RCC 7860 (cell line): ENCODE results near the gene UFSP2.

ENCODE experiments used
- DNase-seq: peaks from one replicate; pipeline ENCODE4 v3.0.0-alpha.2; 2015; ENCODE audit warnings: low spot score
- FAIRE-seq: peaks from 2 replicates; lab custom pipeline; 2012; peaks lifted over from hg19 to GRCh38; lab: Jason Lieb, UNC

Gene UFSP2

GRCh38 chr4:185425647-185426352, at the start of gene UFSP2:
UFSP2 (minus strand) TSS chr4:185425964; CDS start chr4:185425868, 96 bp downstream.
- no peak for FAIRE-seq
- peak; percentile 49 for DNase-seq

- FAIRE-seq (no peak), DNase-seq (no peak)
These were observed 47.5 kb upstream of the UFSP2 start for GRCh38 chr4:185473247-185473646.

- no peak for FAIRE-seq
- DNase-seq = no peak
These were observed 46.4 kb upstream of the UFSP2 start for GRCh38 chr4:185472103-185472542.

- no peak for FAIRE-seq
- peak; percentile 36 for DNase-seq
These were observed 45.7 kb upstream of the UFSP2 start, which contains the start of gene CCDC110 for GRCh38 chr4:185471235-185472102. CCDC110 (minus strand) TSS chr4:185471733; CDS start chr4:185471683, 50 bp downstream.

- peak; percentile 21 for DNase-seq
- FAIRE-seq = no peak
These were observed 44.9 kb upstream of the UFSP2 start for GRCh38 chr4:185470501-185471195.

GRCh38 chr4:185469580-185470154, 43.9 kb upstream of the UFSP2 start:
- FAIRE-seq (no peak), DNase-seq (no peak)

- FAIRE-seq (no peak), DNase-seq (no peak)
These were observed 43.2 kb upstream of the UFSP2 start for GRCh38 chr4:185468999-185469398.

GRCh38 chr4:185467991-185468390, 42.2 kb upstream of the UFSP2 start:
- DNase-seq = no peak
- no peak for FAIRE-seq

GRCh38 chr4:185467101-185467500, 41.3 kb upstream of the UFSP2 start:
- FAIRE-seq (no peak), DNase-seq (no peak)

GRCh38 chr4:185465707-185466106, 39.9 kb upstream of the UFSP2 start:
- no peak for DNase-seq
- FAIRE-seq = no peak

- no peak for FAIRE-seq
- no peak for DNase-seq
These were observed 39.1 kb upstream of the UFSP2 start for GRCh38 chr4:185464887-185465286.

GRCh38 chr4:185464183-185464582, 38.4 kb upstream of the UFSP2 start:
- no peak for DNase-seq
- FAIRE-seq = no peak

GRCh38 chr4:185463541-185463940, 37.8 kb upstream of the UFSP2 start:
- DNase-seq = no peak
- no peak for FAIRE-seq

GRCh38 chr4:185461565-185461964, 35.8 kb upstream of the UFSP2 start:
- no peak for DNase-seq
- FAIRE-seq = no peak

- no peak for FAIRE-seq
- no peak for DNase-seq
These were observed 31.4 kb upstream of the UFSP2 start for GRCh38 chr4:185457136-185457535.

- FAIRE-seq (no peak), DNase-seq (no peak)
These were observed 30.4 kb upstream of the UFSP2 start for GRCh38 chr4:185456131-185456530.

- FAIRE-seq (no peak), DNase-seq (no peak)
These were observed 19.4 kb upstream of the UFSP2 start for GRCh38 chr4:185445209-185445608.

GRCh38 chr4:185441479-185441878, 15.7 kb upstream of the UFSP2 start:
- no peak for DNase-seq
- FAIRE-seq = no peak

- FAIRE-seq = no peak
These were observed 12.0 kb upstream of the UFSP2 start for GRCh38 chr4:185437809-185438208.

GRCh38 chr4:185435466-185435865, 9.7 kb upstream of the UFSP2 start:
- DNase-seq = no peak
- no peak for FAIRE-seq

More at GRCh38 chr4:185437809-185438208, 12.0 kb upstream of the UFSP2 start:
- no peak for DNase-seq

GRCh38 chr4:185429660-185430059, 3.9 kb upstream of the UFSP2 start:
- FAIRE-seq = no peak
- no peak for DNase-seq
